ENCODE measurements around the gene AKNA.

AKNA gene

GRCh38 chr9:114387680-114388356, at the start of gene AKNA:
AKNA (minus strand) TSS chr9:114387982; CDS start chr9:114381333, 6,649 bp downstream.
- peak; percentile 63 for DNase-seq

DNA sequence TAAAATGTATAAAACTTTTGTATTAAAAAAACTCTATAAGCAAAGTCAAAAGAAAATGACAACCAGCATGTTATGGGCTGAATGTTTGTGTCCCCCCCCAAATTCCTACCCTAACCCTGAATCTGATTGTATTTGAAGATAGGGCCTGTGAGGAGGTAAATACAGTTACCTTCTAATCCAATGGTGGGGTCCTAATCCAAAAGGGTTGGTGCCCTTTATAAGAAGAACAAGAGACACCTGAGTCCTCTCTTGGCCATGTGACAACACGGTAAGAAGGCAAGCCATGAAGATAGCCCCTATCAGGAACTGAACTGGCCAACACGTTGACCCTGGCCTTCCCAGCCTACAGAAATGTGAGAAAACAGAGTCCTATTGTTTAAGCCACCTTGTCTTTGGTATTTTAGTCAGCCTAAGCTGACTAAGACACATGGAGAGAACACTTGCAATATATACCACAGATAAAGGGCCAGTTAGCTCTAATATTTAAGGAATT, 49.7 kb upstream of the AKNA start:
- no peak for DNase-seq

- no peak for DNase-seq
Measured at GRCh38 chr9:114434878-114435311, 47.1 kb upstream of the AKNA start.

DNA sequence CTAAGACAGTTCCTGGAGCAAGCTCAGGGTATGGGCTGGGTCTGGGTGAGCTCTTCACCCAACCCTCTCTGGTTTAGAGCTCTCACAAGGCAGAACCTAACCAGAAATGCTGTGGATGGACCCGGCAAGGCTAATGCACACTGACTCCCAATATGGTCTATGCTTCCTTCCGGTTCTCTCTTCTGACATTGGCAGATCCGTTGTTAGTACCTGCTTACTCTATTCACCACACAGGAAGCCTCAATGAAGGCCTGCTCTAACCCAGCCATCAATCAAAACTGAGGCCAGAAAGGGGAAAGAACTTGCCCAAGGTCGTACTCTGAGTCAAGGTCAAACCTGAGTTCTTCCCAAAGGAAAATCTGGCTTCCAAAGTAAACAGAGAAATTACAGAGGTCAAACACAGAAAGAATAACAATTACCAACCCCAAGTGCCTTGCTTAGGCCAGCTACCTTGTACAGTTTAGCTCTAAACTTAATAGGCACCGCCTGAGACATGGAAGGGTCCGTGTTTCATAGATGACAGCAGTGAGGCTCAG, 46.0 kb upstream of the AKNA start:
- no peak for DNase-seq

GRCh38 chr9:114433086-114433485, 45.3 kb upstream of the AKNA start:
- no peak for DNase-seq

DNA sequence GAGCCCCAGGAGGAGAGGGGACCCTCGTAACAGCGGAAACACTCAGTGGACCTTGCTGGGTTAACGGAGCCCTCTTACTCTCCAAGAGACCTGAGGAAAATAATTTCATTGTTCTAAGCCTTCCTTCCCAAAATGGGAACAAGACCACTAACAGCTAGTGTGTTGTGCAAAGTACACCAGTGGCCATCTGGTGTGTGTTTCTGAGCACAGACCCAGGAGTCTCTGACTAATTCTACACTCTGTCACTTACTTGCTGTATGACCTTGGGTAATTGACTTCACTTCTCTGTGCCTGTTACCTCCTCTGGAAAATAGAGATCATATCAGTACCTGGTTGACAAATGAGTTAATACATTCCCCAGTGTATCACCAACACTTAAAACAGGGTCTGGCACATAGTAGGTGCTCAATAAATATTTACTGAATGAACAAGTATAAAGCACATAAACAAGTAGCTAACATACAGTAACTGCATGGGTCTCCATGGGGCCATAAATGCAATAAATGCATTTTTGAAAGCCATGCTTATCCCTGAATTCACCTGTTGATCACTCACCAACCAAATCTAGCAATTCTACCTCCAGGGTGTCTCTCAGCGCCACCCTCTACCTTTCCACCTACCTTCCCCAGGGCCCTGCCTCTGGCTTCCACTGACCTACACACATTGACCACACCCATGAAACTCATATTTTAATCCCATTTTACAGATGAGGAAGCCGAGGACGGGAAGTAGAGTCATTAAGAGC, 44.7 kb upstream of the AKNA start:
- no peak for DNase-seq

GRCh38 chr9:114431770-114432169, 44.0 kb upstream of the AKNA start:
- no peak for DNase-seq

GRCh38 chr9:114431003-114431402, 43.2 kb upstream of the AKNA start:
- no peak for DNase-seq

GRCh38 chr9:114430457-114430856, 42.7 kb upstream of the AKNA start:
- no peak for DNase-seq

GRCh38 chr9:114429488-114429887, 41.7 kb upstream of the AKNA start:
- no peak for DNase-seq

DNA sequence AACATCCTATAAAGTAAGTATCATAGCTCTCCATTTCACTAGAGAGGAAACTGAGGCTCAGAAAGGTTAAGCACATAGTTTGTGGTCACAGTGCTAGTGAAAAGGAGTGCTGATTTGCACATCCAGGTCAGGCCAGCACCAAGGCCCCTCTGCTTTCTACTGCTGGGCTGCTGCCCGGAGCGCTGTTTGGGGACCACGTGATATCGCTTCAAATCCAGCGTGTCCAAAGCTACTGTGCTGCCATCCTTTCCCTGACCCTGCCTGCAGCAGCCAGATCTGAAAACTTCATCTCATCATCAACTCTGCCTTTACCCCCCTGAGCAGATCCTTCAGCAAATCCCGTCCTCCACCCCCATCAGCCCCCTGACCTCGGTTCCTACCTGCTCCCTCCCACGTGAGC, 40.7 kb upstream of the AKNA start:
- no peak for DNase-seq

- DNase-seq, result no peak
Measured at GRCh38 chr9:114427644-114428043, 39.9 kb upstream of the AKNA start.

DNA sequence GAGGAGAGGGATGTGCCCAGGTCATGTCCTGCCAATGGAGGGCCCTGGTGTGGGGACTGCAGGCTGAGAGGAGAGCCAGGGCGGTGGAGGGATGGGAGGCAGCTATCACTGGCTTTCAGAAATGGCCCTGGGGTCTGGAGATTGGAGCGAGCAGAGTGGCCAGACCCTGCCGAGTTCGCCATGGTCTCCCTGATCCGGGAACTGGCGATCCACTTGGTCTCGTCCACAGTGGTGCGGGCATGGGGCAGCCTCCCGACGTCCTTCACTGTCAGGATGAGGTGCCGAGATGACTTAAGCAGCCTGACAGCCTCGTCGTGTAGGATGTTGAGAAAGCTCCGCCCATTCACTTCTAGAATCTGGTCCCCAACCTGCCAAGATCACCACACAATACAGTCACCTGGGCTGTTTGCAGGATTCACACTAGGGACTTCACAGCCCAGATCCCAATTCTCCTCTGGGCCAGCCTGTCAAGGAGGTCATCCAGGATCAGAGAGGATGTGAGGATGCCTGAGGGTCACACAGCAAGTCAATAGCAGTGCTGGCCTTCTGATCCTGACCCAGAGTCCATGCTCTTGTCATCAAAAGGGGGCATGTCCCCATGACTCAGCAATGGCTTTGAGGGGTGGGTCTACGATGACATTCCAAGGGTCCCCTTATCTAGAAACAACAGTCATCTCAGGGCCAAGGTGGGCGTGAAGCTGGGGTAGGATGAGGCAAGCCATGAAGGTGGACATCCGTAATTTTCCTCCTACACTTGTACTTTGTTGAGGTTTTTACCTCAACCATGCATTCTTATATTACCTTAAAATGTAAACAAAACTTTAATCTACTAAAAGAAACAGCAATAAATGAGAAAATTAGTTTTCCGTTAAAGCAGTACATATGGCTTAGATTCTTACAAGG, 38.5 kb upstream of the AKNA start:
- DNase-seq, result no peak

GRCh38 chr9:114425126-114425525, 37.3 kb upstream of the AKNA start:
- no peak for DNase-seq

GRCh38 chr9:114424126-114424525, 36.3 kb upstream of the AKNA start:
- DNase-seq, result no peak

DNA sequence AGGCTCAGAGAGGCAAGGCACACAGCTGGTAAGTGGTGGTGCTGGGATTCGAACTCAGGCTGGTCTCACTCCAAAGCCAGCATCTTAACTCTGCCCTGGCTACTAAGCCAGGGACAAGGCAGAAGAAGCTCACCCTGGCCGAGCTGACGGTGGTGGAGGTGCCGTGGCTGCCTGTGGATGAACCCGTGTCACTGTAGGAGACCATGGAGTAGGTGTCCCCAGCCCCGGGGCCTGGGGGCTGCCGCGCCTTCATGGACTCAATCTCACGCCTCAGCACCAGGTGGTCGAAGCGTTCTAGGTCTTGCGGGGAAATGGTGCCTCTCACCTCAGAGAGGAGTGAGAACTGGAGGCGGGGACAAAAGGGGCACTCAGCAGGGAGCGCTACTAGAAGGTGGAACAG, 35.4 kb upstream of the AKNA start:
- no peak for DNase-seq

DNA sequence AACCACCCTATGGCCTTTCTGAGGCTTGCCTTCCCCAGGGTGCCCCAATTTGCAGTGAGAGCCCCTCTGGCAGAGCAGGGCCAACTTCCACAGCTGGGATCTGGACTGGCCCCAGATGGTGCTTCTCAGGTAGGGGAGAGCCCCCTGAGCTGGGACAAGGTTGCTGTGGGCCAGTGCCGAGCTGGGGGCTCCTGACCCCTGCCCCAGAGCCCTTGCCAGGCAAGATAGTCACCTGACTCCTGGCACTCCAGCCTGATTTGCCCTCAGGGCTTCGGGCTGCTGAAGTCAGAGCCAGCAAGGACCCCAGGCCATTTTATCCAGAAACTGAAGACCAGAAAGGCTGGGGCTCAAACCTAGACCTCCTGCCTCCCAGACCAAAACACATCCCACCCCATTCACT, 33.4 kb upstream of the AKNA start:
- DNase-seq, result no peak

GRCh38 chr9:114419796-114420195, 32.0 kb upstream of the AKNA start:
- DNase-seq, result no peak

GRCh38 chr9:114418053-114418452, 30.3 kb upstream of the AKNA start:
- DNase-seq, result no peak

GRCh38 chr9:114417511-114417910, 29.7 kb upstream of the AKNA start:
- DNase-seq, result no peak

DNA sequence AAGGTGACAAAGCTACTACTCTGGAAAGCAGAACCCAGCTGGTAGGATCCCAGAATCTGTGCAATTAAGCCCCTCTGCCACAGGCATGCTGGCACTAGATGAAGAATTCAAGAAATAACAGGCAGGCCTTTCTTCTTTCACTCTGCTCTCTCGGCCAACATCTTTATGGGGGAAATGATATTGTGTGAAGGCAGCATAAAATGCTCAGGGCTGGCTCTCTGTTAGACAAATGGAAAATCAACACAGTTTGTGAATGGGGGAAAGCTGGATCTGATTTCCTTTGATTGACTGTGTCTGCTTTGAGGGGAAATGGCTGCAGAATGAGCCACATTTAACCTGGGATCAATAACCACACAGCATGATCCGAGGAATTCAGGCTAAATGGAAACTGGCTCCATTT, 29.1 kb upstream of the AKNA start:
- no peak for DNase-seq

GRCh38 chr9:114416290-114416689, 28.5 kb upstream of the AKNA start:
- DNase-seq, result peak; percentile 44

DNA sequence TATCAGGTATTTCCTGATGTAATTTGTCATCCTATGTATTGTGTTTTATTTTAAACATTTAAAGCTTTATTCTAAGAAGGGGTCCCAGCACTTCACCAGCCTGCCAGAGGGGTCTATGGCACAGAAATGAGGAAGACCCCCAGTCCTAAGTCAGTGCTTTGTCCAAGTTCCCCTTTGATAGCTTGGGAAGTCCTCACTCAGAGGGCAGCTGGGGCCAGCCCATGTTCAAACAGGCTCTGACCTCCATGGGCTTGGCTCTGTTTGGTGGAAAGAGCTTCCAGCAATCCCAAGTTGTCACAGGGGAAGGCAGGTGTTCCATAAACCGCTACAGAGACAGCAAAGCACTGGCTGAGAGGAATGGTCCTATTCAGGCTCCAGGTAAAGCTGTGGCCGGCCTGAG, 26.6 kb upstream of the AKNA start:
- no peak for DNase-seq

All from GF-D8 (cell line).